GM12864 (cell line): ENCODE data around the gene NRL.
A peak's percentile ranks its signal among the peaks of the same experiment; 100 is the strongest.

Source experiments
- DNase-seq: peaks from one replicate; pipeline ENCODE4 v3.0.0-alpha.2; 2011; ENCODE audit warnings: low read depth
- H3K4me3 ChIP-seq: 2 replicates; pipeline ENCODE4 v1.5.1; 2011; ENCODE audit warnings: mild to moderate bottlenecking, low read depth, low read length, control low read depth
- CTCF ChIP-seq: IDR thresholded peaks from 2 replicates; pipeline ENCODE4 v1.5.1; 2011; ENCODE audit warnings: low read depth, mild to moderate bottlenecking, moderate library complexity, low read length, control low read depth, inconsistent platforms; ENCODE audit errors: missing control alignments

NRL gene

GRCh38 chr14:24093207-24093900 lies 21.4 kb downstream of the NRL start:
- no peak for TF ChIP-seq CTCF
- DNase-seq, result no peak
- peak overlapping the region; percentile 96 for H3K4me3 ChIP-seq

GRCh38 chr14:24092505-24093206 lies 22.1 kb downstream of the NRL start:
- TF ChIP-seq CTCF, result no peak
- DNase-seq, result no peak
- H3K4me3 ChIP-seq, result no peak overlapping the region

- no peak for DNase-seq
- H3K4me3 ChIP-seq, result no peak overlapping the region
- no peak for TF ChIP-seq CTCF
Measured at GRCh38 chr14:24092110-24092504, 22.6 kb downstream of the NRL start.

GRCh38 chr14:24089890-24090289 lies 24.9 kb downstream of the NRL start:
- no peak for TF ChIP-seq CTCF
- no peak overlapping the region for H3K4me3 ChIP-seq

GRCh38 chr14:24088095-24088494 lies 26.7 kb downstream of the NRL start:
- no peak for TF ChIP-seq CTCF
- H3K4me3 ChIP-seq, result no peak overlapping the region
- DNase-seq, result no peak

More at GRCh38 chr14:24089890-24090289, 24.9 kb downstream of the NRL start:
- DNase-seq, result no peak

- H3K4me3 ChIP-seq, result no peak overlapping the region
- DNase-seq, result no peak
- TF ChIP-seq CTCF, result no peak
Measured at GRCh38 chr14:24087004-24087403, 27.7 kb downstream of the NRL start.
